ENCODE measurements around the gene GFM2.
"Not testable (repeated sequence)": the region's sequence is repeated elsewhere in the genome, so short reads cannot be mapped to it uniquely, and the experiment has no call there.

- TF ChIP-seq SP1 (IDR thresholded peaks at IDR 0.05; ENCODE audit: low read depth, low read length); ATF3 (IDR thresholded peaks at IDR 0.05; ENCODE audit: insufficient read depth, low read depth, low read length); RFX5 (IDR thresholded peaks at IDR 0.05; ENCODE audit: borderline replicate concordance, low read depth, low read length); EZH2 (IDR thresholded peaks at IDR 0.05; ENCODE audit: low read depth, low read length, severe bottlenecking): not testable (repeated sequence)
Measured at GRCh38 chr5:74748742-74749141, 18.2 kb downstream of the GFM2 start.
